Measurements from ENCODE around the gene CDH4.

Gene CDH4

GRCh38 chr20:61646986-61647385 lies 394.9 kb downstream of the CDH4 start:
- Histone ChIP-seq H3K4me1 (ENCODE audit: control insufficient read depth in 1 of 2, insufficient read depth in 2 of 2, low read length in 2 of 2) (no peaks in the 10 kb centered on the region), H3K9ac (ENCODE audit: low read depth in 1 of 2, low read length in 2 of 2) (no peak overlapping the region), H3K9me3 (ENCODE audit: control insufficient read depth in 1 of 2, low read length in 2 of 2) (no peaks in the 10 kb centered on the region), H3K4me3 (ENCODE audit: low read depth in 1 of 2, low read length in 2 of 2) (no peak overlapping the region), H3K36me3 (ENCODE audit: control insufficient read depth in 1 of 2, insufficient read depth in 2 of 2, low read length in 2 of 2) (no peaks in the 10 kb centered on the region), H3K27ac (ENCODE audit: low read depth, low read length) (no peak overlapping the region), H3K27me3 (ENCODE audit: control insufficient read depth in 1 of 2, insufficient read depth in 2 of 2, low read length in 2 of 2) (no peaks in the 10 kb centered on the region)

- no peak overlapping the region for H3K27ac ChIP-seq (ENCODE audit: low read depth, low read length)
- no peak overlapping the region for H3K9ac ChIP-seq (ENCODE audit: low read depth in 1 of 2, low read length in 2 of 2)
- no peaks in the 10 kb centered on the region for H3K4me1 ChIP-seq (ENCODE audit: control insufficient read depth in 1 of 2, insufficient read depth in 2 of 2, low read length in 2 of 2)
- no peaks in the 10 kb centered on the region for H3K27me3 ChIP-seq (ENCODE audit: control insufficient read depth in 1 of 2, insufficient read depth in 2 of 2, low read length in 2 of 2)
- H3K36me3 ChIP-seq (ENCODE audit: control insufficient read depth in 1 of 2, insufficient read depth in 2 of 2, low read length in 2 of 2) = no peaks in the 10 kb centered on the region
- H3K9me3 ChIP-seq (ENCODE audit: control insufficient read depth in 1 of 2, low read length in 2 of 2) = no peaks in the 10 kb centered on the region
- no peak overlapping the region for H3K4me3 ChIP-seq (ENCODE audit: low read depth in 1 of 2, low read length in 2 of 2)
Observed at GRCh38 chr20:61647702-61648101, 395.6 kb downstream of the CDH4 start.

GRCh38 chr20:61649105-61649859 lies 397.2 kb downstream of the CDH4 start:
- H3K36me3 ChIP-seq (ENCODE audit: control insufficient read depth in 1 of 2, insufficient read depth in 2 of 2, low read length in 2 of 2) = no peaks in the 10 kb centered on the region
- H3K27me3 ChIP-seq (ENCODE audit: control insufficient read depth in 1 of 2, insufficient read depth in 2 of 2, low read length in 2 of 2) = no peaks in the 10 kb centered on the region
- H3K9ac ChIP-seq (ENCODE audit: low read depth in 1 of 2, low read length in 2 of 2) = no peak overlapping the region
- H3K4me3 ChIP-seq (ENCODE audit: low read depth in 1 of 2, low read length in 2 of 2) = no peak overlapping the region
- H3K4me1 ChIP-seq (ENCODE audit: control insufficient read depth in 1 of 2, insufficient read depth in 2 of 2, low read length in 2 of 2) = no peaks in the 10 kb centered on the region
- H3K9me3 ChIP-seq (ENCODE audit: control insufficient read depth in 1 of 2, low read length in 2 of 2) = no peaks in the 10 kb centered on the region
- no peak overlapping the region for H3K27ac ChIP-seq (ENCODE audit: low read depth, low read length)

GRCh38 chr20:61649860-61650162 lies 397.8 kb downstream of the CDH4 start:
- H3K4me3 ChIP-seq (ENCODE audit: low read depth in 1 of 2, low read length in 2 of 2) = no peak overlapping the region
- no peak overlapping the region for H3K27ac ChIP-seq (ENCODE audit: low read depth, low read length)
- no peaks in the 10 kb centered on the region for H3K36me3 ChIP-seq (ENCODE audit: control insufficient read depth in 1 of 2, insufficient read depth in 2 of 2, low read length in 2 of 2)

GRCh38 chr20:61650912-61651733 lies 399.1 kb downstream of the CDH4 start:
- Histone ChIP-seq H3K9me3 (ENCODE audit: control insufficient read depth in 1 of 2, low read length in 2 of 2) (no peaks in the 10 kb centered on the region), H3K27me3 (ENCODE audit: control insufficient read depth in 1 of 2, insufficient read depth in 2 of 2, low read length in 2 of 2) (no peaks in the 10 kb centered on the region), H3K4me3 (ENCODE audit: low read depth in 1 of 2, low read length in 2 of 2) (no peak overlapping the region), H3K27ac (ENCODE audit: low read depth, low read length) (no peak overlapping the region), H3K4me1 (ENCODE audit: control insufficient read depth in 1 of 2, insufficient read depth in 2 of 2, low read length in 2 of 2) (no peaks in the 10 kb centered on the region), H3K9ac (ENCODE audit: low read depth in 1 of 2, low read length in 2 of 2) (no peak overlapping the region), H3K36me3 (ENCODE audit: control insufficient read depth in 1 of 2, insufficient read depth in 2 of 2, low read length in 2 of 2) (no peaks in the 10 kb centered on the region)

More at GRCh38 chr20:61649860-61650162, 397.8 kb downstream of the CDH4 start:
- H3K9ac ChIP-seq (ENCODE audit: low read depth in 1 of 2, low read length in 2 of 2) = no peak overlapping the region
- no peaks in the 10 kb centered on the region for H3K9me3 ChIP-seq (ENCODE audit: control insufficient read depth in 1 of 2, low read length in 2 of 2)
- no peaks in the 10 kb centered on the region for H3K4me1 ChIP-seq (ENCODE audit: control insufficient read depth in 1 of 2, insufficient read depth in 2 of 2, low read length in 2 of 2)
- no peaks in the 10 kb centered on the region for H3K27me3 ChIP-seq (ENCODE audit: control insufficient read depth in 1 of 2, insufficient read depth in 2 of 2, low read length in 2 of 2)

- no peaks in the 10 kb centered on the region for H3K4me1 ChIP-seq (ENCODE audit: control insufficient read depth in 1 of 2, insufficient read depth in 2 of 2, low read length in 2 of 2)
- no peak overlapping the region for H3K4me3 ChIP-seq (ENCODE audit: low read depth in 1 of 2, low read length in 2 of 2)
- no peaks in the 10 kb centered on the region for H3K9me3 ChIP-seq (ENCODE audit: control insufficient read depth in 1 of 2, low read length in 2 of 2)
- H3K9ac ChIP-seq (ENCODE audit: low read depth in 1 of 2, low read length in 2 of 2) = no peak overlapping the region
- no peaks in the 10 kb centered on the region for H3K36me3 ChIP-seq (ENCODE audit: control insufficient read depth in 1 of 2, insufficient read depth in 2 of 2, low read length in 2 of 2)
- no peak overlapping the region for H3K27ac ChIP-seq (ENCODE audit: low read depth, low read length)
- no peaks in the 10 kb centered on the region for H3K27me3 ChIP-seq (ENCODE audit: control insufficient read depth in 1 of 2, insufficient read depth in 2 of 2, low read length in 2 of 2)
Observed at GRCh38 chr20:61652146-61652545, 400.1 kb downstream of the CDH4 start.

- Histone ChIP-seq H3K36me3 (ENCODE audit: control insufficient read depth in 1 of 2, insufficient read depth in 2 of 2, low read length in 2 of 2) (no peaks in the 10 kb centered on the region), H3K4me3 (ENCODE audit: low read depth in 1 of 2, low read length in 2 of 2) (no peak overlapping the region), H3K9me3 (ENCODE audit: control insufficient read depth in 1 of 2, low read length in 2 of 2) (no peaks in the 10 kb centered on the region), H3K27ac (ENCODE audit: low read depth, low read length) (no peak overlapping the region), H3K4me1 (ENCODE audit: control insufficient read depth in 1 of 2, insufficient read depth in 2 of 2, low read length in 2 of 2) (no peaks in the 10 kb centered on the region), H3K9ac (ENCODE audit: low read depth in 1 of 2, low read length in 2 of 2) (no peak overlapping the region), H3K27me3 (ENCODE audit: control insufficient read depth in 1 of 2, insufficient read depth in 2 of 2, low read length in 2 of 2) (no peaks in the 10 kb centered on the region)
Observed at GRCh38 chr20:61654726-61655125, 402.7 kb downstream of the CDH4 start.

GRCh38 chr20:61655591-61655990 lies 403.5 kb downstream of the CDH4 start:
- no peak overlapping the region for H3K9ac ChIP-seq (ENCODE audit: low read depth in 1 of 2, low read length in 2 of 2)
- H3K9me3 ChIP-seq (ENCODE audit: control insufficient read depth in 1 of 2, low read length in 2 of 2) = no peaks in the 10 kb centered on the region
- H3K4me3 ChIP-seq (ENCODE audit: low read depth in 1 of 2, low read length in 2 of 2) = no peak overlapping the region
- no peaks in the 10 kb centered on the region for H3K27me3 ChIP-seq (ENCODE audit: control insufficient read depth in 1 of 2, insufficient read depth in 2 of 2, low read length in 2 of 2)
- H3K36me3 ChIP-seq (ENCODE audit: control insufficient read depth in 1 of 2, insufficient read depth in 2 of 2, low read length in 2 of 2) = no peaks in the 10 kb centered on the region
- no peaks in the 10 kb centered on the region for H3K4me1 ChIP-seq (ENCODE audit: control insufficient read depth in 1 of 2, insufficient read depth in 2 of 2, low read length in 2 of 2)
- H3K27ac ChIP-seq (ENCODE audit: low read depth, low read length) = no peak overlapping the region

GRCh38 chr20:61656198-61656597 lies 404.1 kb downstream of the CDH4 start:
- Histone ChIP-seq H3K9me3 (ENCODE audit: control insufficient read depth in 1 of 2, low read length in 2 of 2) (no peaks in the 10 kb centered on the region), H3K9ac (ENCODE audit: low read depth in 1 of 2, low read length in 2 of 2) (no peak overlapping the region)

GRCh38 chr20:61657721-61658377 lies 405.8 kb downstream of the CDH4 start:
- Histone ChIP-seq H3K36me3 (ENCODE audit: control insufficient read depth in 1 of 2, insufficient read depth in 2 of 2, low read length in 2 of 2) (no peaks in the 10 kb centered on the region), H3K9ac (ENCODE audit: low read depth in 1 of 2, low read length in 2 of 2) (no peak overlapping the region), H3K4me3 (ENCODE audit: low read depth in 1 of 2, low read length in 2 of 2) (no peak overlapping the region), H3K27me3 (ENCODE audit: control insufficient read depth in 1 of 2, insufficient read depth in 2 of 2, low read length in 2 of 2) (no peaks in the 10 kb centered on the region), H3K9me3 (ENCODE audit: control insufficient read depth in 1 of 2, low read length in 2 of 2) (no peaks in the 10 kb centered on the region), H3K27ac (ENCODE audit: low read depth, low read length) (no peak overlapping the region), H3K4me1 (ENCODE audit: control insufficient read depth in 1 of 2, insufficient read depth in 2 of 2, low read length in 2 of 2) (no peaks in the 10 kb centered on the region)

More at GRCh38 chr20:61656198-61656597, 404.1 kb downstream of the CDH4 start:
- H3K4me3 ChIP-seq (ENCODE audit: low read depth in 1 of 2, low read length in 2 of 2) = no peak overlapping the region
- H3K27me3 ChIP-seq (ENCODE audit: control insufficient read depth in 1 of 2, insufficient read depth in 2 of 2, low read length in 2 of 2) = no peaks in the 10 kb centered on the region
- H3K36me3 ChIP-seq (ENCODE audit: control insufficient read depth in 1 of 2, insufficient read depth in 2 of 2, low read length in 2 of 2) = no peaks in the 10 kb centered on the region
- no peak overlapping the region for H3K27ac ChIP-seq (ENCODE audit: low read depth, low read length)
- no peaks in the 10 kb centered on the region for H3K4me1 ChIP-seq (ENCODE audit: control insufficient read depth in 1 of 2, insufficient read depth in 2 of 2, low read length in 2 of 2)
